Activated naive CD8-positive, alpha-beta T cell treated with anti-CD3 and anti-CD28 coated beads for 36 hours (primary cell): ENCODE results near the gene CPNE4. TPM values are rescaled to one million over a fixed set of nuclear protein-coding genes. Genes with fewer than 3 reads are reported as not detected.

Source experiments
- DNase-seq: peaks from one replicate; pipeline ENCODE4 v3.0.0; 2021
- H3K27ac Mint-ChIP-seq: one replicate; pipeline ENCODE4 v1.8.0; 2022; ENCODE audit warnings: mild to moderate bottlenecking, moderate library complexity, mixed read lengths
- H3K27me3 Mint-ChIP-seq: one replicate; pipeline ENCODE4 v1.8.0; 2022; ENCODE audit warnings: mild to moderate bottlenecking, mixed read lengths
- H3K36me3 Mint-ChIP-seq: one replicate; pipeline ENCODE4 v1.8.0; 2021; ENCODE audit warnings: mild to moderate bottlenecking, mixed read lengths
- H3K4me1 Mint-ChIP-seq: one replicate; pipeline ENCODE4 v1.8.0; 2021; ENCODE audit warnings: mixed read lengths
- H3K4me3 Mint-ChIP-seq: one replicate; pipeline ENCODE4 v1.8.0; 2022; ENCODE audit warnings: mild to moderate bottlenecking, moderate library complexity, mixed read lengths
- H3K9me3 Mint-ChIP-seq: one replicate; pipeline ENCODE4 v1.8.0; 2022; ENCODE audit warnings: mixed read lengths
- total RNA-seq, 2 experiments: library from RNA; stranded (reverse); gene quantifications; one replicate each; pipeline ENCODE4 v1.2.3, GENCODE V29; 2021

Gene CPNE4
- total RNA-seq, 2 experiments from 2014 or later, result not detected

DNA sequence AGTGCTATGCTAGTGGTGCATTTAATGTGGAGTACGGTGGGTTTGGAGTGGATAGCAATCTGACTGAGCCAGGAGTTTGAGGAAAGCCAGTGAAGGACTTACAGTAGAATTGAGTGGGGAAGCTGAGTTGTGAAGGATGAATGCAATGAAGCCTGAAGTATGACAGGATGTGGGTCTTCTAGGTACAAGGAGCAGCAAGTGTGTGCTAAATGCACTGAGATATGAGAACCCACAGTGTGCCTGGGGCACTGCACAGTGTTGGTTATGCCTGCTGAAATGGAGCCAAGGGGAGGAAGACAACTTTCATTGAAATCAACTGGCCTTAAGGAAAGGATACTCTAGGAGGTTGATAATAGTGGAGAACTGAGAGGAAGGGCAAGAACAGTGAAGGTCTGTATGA, 426.5 kb downstream of the CPNE4 start:
- Mint-ChIP-seq H3K4me3 (no peak overlapping the region), H3K9me3 (no peaks in the 10 kb centered on the region), H3K27me3 (peaks cover 22% of the 10 kb centered on the region), H3K27ac (no peak overlapping the region), H3K36me3 (no peaks in the 10 kb centered on the region), H3K4me1 (no peaks in the 10 kb centered on the region)
- DNase-seq, result no peak

DNA sequence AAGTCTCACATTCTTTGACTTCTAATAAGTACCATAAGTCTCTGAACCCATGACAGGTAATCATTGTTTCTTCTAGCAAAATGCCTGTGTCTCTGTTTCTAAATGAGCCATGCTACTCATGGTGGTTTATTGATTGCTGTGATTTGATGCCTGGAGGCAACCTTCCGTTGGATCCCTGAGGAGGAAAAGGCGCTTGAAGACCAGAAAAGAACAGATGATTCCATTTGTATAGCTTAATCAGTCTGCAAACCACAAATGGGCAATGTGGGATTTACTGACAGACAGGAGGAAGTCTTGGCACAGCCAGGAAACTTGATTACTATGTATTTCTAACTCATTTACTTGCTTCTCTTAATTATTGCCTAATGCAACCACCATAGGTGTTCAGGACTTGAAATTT, 428.9 kb downstream of the CPNE4 start:
- H3K4me3 Mint-ChIP-seq, result no peak overlapping the region
- H3K27ac Mint-ChIP-seq, result no peak overlapping the region
- no peaks in the 10 kb centered on the region for H3K36me3 Mint-ChIP-seq
- peaks cover 22% of the 10 kb centered on the region for H3K27me3 Mint-ChIP-seq
- no peaks in the 10 kb centered on the region for H3K9me3 Mint-ChIP-seq
- no peak for DNase-seq
- no peaks in the 10 kb centered on the region for H3K4me1 Mint-ChIP-seq

DNA sequence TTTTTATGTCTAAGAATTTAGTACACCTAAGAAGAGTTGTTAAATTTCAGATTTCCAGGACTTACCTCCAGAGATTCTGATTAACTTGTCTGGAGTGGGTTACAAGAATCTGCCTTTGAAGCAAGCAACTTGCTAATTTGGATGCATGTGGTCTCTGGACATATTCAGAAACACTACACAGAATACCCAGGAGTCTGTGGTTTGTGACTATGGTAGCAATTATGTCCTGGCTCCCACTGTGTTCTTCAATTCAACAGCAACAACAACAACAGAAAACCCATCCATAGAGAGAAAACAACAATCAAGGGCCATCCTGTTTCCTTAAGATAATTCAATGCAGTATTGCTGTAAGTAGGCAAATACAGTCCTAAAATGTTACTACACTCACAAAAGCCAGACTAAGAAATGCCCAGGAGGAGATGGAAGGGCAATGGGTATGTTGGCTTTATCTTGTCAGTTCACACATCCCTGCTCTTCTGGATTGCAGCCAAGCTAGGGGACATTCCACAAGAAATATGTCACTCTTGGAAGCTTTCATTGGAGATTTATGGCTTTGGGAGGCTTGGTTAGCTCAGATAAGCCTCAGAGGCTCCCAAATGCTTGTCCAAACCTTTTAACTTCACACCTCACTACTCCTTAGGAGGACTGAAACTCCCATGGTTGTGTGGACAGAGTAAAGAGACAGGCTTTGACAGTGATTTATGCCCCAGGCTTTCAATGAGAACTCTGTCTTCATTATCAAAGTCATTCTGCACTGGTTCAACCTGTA, 432.6 kb downstream of the CPNE4 start:
- Mint-ChIP-seq H3K27me3 (peaks cover 27% of the 10 kb centered on the region), H3K36me3 (no peaks in the 10 kb centered on the region), H3K27ac (no peak overlapping the region), H3K4me3 (no peak overlapping the region), H3K9me3 (no peaks in the 10 kb centered on the region), H3K4me1 (no peaks in the 10 kb centered on the region)
- DNase-seq, result no peak

DNA sequence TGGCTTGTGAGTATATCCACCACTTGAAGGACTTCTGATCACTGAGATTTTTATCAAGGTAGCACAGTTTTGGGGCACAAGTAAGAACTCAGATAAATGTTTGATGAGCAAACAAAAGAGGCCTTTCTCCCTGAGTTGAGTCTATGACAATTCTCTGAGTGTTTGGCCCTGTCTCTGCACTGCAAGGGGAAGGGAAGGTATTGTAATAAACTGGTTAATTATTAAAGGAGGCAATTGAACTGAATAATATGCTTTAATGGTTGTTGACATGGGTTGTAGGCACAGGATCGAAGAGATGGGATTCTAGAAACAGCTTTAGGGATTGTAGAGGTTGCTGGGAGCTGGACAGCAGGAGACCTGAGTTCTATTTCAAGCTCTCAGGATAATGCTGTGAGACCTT, 437.0 kb downstream of the CPNE4 start:
- no peaks in the 10 kb centered on the region for H3K9me3 Mint-ChIP-seq
- no peak overlapping the region for H3K4me3 Mint-ChIP-seq
- no peaks in the 10 kb centered on the region for H3K4me1 Mint-ChIP-seq
- H3K27ac Mint-ChIP-seq, result no peak overlapping the region
- no peak for DNase-seq
- no peaks in the 10 kb centered on the region for H3K36me3 Mint-ChIP-seq
- peaks cover 28% of the 10 kb centered on the region for H3K27me3 Mint-ChIP-seq

DNA sequence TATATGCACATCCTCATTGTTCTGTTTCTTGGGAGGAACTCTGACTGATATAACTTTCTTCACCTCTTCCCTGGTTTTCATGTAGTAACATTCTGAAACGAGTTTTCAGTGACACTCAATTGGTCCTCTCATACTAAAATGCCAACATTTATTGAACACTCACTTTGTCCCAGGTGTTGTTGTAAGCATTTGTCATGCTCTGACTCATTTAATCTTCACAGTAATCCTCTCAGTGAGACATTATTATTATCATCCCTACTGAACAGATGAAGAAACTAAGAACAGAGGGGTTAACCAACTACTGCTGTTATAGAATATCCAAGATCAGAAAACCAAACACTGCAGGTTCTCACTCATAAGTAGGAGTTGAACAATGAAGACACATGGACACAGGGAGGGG, 437.9 kb downstream of the CPNE4 start:
- no peaks in the 10 kb centered on the region for H3K9me3 Mint-ChIP-seq
- no peak for DNase-seq
- H3K4me1 Mint-ChIP-seq, result no peaks in the 10 kb centered on the region
- H3K27ac Mint-ChIP-seq, result no peak overlapping the region
- H3K4me3 Mint-ChIP-seq, result no peak overlapping the region
- peaks cover 28% of the 10 kb centered on the region for H3K27me3 Mint-ChIP-seq
- H3K36me3 Mint-ChIP-seq, result no peaks in the 10 kb centered on the region

DNA sequence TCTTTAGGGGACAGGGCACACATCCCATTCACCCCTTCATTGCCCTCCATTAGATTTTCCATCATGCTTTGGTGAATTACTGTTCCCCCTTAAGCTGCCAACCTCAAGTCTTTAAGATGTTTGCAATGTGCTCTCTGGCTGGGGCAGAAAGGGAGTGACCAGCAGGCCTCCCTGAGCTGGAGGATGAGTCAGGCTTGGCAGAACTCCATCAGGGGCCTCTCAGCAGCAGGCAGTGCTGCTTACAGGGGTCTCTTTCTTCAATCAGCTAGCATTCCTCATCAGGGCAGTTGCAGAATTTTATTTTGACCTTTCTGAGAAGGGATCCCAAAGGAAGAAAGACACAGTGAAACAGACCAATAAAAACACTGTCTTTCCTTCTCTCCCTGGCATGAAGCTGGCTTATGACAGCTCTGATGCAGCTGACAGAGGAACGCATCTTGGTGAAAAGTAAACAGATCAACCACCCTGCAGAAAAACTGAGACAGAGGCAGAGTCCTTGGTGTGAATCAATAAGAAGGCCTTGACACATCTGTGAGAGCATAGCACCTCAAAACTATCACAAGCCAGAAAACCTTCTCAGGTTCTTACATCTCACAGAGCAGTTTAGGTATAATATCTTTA, 443.3 kb downstream of the CPNE4 start:
- Mint-ChIP-seq H3K4me1 (no peaks in the 10 kb centered on the region), H3K4me3 (no peak overlapping the region), H3K27me3 (peaks cover 22% of the 10 kb centered on the region), H3K9me3 (no peaks in the 10 kb centered on the region), H3K36me3 (no peaks in the 10 kb centered on the region), H3K27ac (no peak overlapping the region)
- DNase-seq, result no peak

DNA sequence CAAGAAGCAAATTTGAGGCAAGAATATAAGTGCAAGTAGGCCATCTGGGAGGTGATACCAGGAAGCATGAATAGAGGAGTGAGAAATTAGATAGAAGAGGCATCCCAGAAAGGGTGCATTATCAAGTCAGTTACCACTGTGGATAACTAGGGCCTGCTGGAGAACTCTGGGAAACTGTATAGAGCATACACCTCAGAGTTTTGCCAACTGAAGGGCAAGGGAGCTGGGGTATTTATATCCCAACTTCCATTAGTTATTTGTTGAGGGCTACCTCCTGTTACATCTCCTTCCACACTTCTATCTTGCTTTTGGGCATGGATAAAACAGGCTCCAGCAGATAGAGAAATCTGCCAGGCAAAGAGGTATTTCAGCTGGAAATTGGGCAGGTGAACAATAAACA, 448.5 kb downstream of the CPNE4 start:
- Mint-ChIP-seq H3K36me3 (no peaks in the 10 kb centered on the region), H3K27me3 (peaks cover 11% of the 10 kb centered on the region), H3K4me1 (no peaks in the 10 kb centered on the region), H3K27ac (no peak overlapping the region), H3K9me3 (no peaks in the 10 kb centered on the region), H3K4me3 (no peak overlapping the region)
- DNase-seq, result no peak

DNA sequence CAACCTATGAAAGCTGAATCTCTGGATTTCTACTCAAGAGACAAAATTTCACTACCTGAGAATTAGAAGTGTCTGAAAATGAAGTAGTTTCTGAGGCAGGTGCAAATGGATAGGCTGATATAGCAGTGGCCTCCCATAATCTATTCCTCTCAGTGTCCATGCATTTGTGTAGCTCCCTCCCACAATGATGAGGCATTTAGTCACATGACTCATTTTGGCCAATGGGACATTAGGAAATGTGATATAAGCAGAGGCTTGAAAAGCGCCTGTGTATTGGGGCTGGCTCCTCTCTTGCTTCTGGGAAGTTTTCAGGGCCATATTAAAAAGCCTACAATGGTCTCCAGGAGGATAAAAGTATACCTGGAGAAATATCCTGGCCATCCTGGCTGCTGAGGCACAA, 452.4 kb downstream of the CPNE4 start:
- Mint-ChIP-seq H3K9me3 (no peaks in the 10 kb centered on the region), H3K4me1 (no peaks in the 10 kb centered on the region), H3K36me3 (no peaks in the 10 kb centered on the region), H3K4me3 (no peak overlapping the region), H3K27me3 (peaks cover 4% of the 10 kb centered on the region), H3K27ac (no peak overlapping the region)
- no peak for DNase-seq

DNA sequence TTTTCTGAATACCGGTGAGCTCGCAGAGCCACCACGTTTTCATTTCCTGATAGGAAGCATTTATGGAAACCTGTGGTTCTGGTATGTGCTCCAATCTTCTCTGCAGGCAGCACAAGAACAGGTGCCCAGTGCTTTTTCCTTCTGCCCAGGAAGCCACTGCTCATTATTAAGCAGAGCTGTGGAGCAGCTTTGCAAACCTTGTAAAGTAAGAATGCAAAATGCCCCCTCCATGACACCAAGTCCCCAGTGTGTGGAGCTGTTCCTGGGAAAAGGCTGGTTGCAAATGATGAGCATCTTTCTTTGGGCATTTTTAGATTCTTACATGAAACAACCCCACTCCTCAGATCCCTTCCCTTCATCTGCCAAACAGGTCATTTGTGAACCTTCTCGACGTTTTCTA, 466.4 kb downstream of the CPNE4 start:
- no peaks in the 10 kb centered on the region for H3K9me3 Mint-ChIP-seq
- peaks cover 18% of the 10 kb centered on the region for H3K27me3 Mint-ChIP-seq
- H3K36me3 Mint-ChIP-seq, result no peaks in the 10 kb centered on the region
- no peak overlapping the region for H3K27ac Mint-ChIP-seq
- no peak overlapping the region for H3K4me3 Mint-ChIP-seq
- no peaks in the 10 kb centered on the region for H3K4me1 Mint-ChIP-seq
- DNase-seq, result no peak

DNA sequence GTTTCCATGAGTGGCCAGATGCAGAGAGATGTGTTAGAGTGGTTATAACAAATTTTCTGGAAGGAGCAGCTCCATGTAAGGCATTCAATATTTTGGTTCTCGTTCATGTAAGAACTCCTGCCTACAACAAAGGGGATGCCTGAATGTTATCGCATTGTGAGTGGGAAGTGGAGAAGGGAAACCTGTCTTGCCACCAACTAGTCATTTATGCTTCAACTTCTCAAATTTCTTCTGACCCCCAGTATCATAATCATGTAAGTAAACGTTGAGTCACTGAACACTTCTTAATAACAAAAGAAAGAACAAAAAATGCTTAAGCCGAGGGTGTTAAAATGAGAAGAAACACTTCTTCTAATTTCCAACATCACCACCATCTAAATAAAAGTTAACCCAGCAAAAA, 470.0 kb downstream of the CPNE4 start:
- DNase-seq, result no peak
- Mint-ChIP-seq H3K9me3 (no peaks in the 10 kb centered on the region), H3K4me1 (no peaks in the 10 kb centered on the region), H3K27ac (no peak overlapping the region), H3K4me3 (no peak overlapping the region), H3K27me3 (peaks cover 32% of the 10 kb centered on the region), H3K36me3 (no peaks in the 10 kb centered on the region)

DNA sequence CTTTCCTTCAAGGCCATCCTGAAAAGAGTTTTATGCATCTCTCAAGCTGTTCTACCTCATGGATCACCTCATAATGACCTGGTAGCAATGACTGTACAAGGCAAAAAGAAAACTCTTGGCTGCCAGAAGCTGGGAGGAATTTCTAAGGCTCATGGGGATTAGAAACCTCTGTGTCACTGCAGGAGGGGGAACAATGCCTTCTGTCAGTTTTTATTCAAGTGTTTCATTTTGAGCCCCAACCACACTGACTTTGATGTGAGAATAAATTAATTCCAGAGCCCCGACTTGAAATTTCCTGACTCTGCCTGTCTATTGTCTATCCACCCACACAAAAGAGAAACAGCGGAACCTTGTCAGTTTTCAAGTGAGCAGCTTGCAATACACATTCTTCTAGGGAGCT, 473.3 kb downstream of the CPNE4 start:
- no peak overlapping the region for H3K27ac Mint-ChIP-seq
- H3K27me3 Mint-ChIP-seq, result peaks cover 48% of the 10 kb centered on the region
- H3K36me3 Mint-ChIP-seq, result no peaks in the 10 kb centered on the region
- no peaks in the 10 kb centered on the region for H3K9me3 Mint-ChIP-seq
- no peaks in the 10 kb centered on the region for H3K4me1 Mint-ChIP-seq
- DNase-seq, result no peak
- H3K4me3 Mint-ChIP-seq, result no peak overlapping the region

DNA sequence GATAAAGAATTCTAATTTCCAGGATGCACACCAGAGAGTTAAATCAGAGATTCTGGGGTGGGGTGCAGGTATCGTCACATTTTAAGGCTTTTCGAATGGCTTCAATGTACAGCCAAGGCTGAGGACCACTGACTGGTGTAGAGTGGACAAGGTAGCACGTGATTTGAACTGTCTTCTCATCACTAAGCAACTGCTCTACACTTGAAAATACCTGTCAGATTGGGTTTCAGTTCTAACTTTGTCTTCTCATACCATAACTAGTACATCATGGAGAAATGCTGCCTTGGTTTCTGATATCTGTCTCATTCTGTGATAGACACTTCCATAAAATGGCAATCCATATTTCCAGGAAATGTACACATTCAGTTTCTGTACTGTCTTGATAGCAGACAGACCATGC, 474.0 kb downstream of the CPNE4 start:
- Mint-ChIP-seq H3K27me3 (peaks cover 48% of the 10 kb centered on the region), H3K4me3 (no peak overlapping the region), H3K36me3 (no peaks in the 10 kb centered on the region), H3K4me1 (no peaks in the 10 kb centered on the region), H3K9me3 (no peaks in the 10 kb centered on the region), H3K27ac (no peak overlapping the region)
- DNase-seq, result no peak

DNA sequence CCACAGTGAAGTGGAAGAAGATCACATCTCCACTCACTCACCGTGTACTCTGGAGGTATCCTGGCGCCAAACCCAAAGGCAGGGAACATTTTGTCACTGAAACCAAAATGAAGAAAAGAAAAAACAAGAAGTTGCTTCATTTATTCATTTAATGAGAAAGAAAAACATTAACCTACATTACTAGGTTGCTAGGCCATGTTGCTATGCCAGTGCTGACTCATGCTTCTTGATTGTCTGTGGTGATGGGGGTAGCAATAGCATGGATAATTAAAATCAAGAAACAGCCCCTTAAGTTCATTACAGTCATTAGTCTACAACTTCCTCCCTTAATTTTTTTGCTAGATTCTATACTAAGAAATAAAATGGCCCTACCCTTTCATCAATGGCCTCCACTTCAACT, 479.4 kb downstream of the CPNE4 start:
- Mint-ChIP-seq H3K27ac (no peak overlapping the region), H3K36me3 (no peaks in the 10 kb centered on the region), H3K9me3 (no peaks in the 10 kb centered on the region), H3K27me3 (peaks cover 37% of the 10 kb centered on the region), H3K4me3 (no peak overlapping the region), H3K4me1 (peaks cover 5% of the 10 kb centered on the region)
- no peak for DNase-seq

DNA sequence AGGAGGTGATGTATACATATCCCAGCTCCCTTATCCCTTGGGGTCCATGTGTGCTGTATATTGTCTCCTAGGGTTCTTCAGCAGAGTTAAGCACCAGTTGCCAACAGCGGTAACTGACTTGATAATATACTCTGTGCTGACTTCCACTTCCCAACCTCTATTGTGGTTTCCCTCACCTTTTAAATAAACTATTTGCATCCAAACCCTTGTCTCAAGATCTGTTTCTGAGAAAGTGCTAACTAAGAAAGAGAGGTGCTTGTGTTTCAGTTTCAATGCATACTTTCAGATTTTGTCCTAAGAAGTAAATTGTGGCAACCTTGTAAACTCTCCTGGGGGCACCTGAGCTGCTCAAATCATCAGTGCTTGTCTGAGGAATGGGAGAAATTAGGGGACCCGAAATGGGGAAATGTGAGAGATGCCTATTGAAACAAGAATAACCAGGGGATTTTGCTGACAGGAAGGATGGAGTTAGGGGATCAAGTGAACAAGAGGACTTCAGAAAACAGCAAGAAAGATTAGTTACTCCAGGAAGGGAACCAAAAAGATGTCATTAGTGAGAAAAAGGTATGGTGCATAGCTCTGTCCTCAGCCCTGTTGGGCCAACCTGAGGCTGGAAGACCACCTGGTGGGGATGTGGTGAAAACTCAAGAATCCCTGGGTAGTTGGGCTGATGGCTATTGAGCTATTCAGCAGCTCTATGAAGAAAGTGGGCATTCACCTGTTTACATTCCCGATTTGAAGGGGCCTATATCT, 481.1 kb downstream of the CPNE4 start:
- Mint-ChIP-seq H3K27ac (no peak overlapping the region), H3K9me3 (no peaks in the 10 kb centered on the region), H3K4me3 (no peak overlapping the region), H3K27me3 (peaks cover 27% of the 10 kb centered on the region), H3K4me1 (peaks cover 5% of the 10 kb centered on the region), H3K36me3 (no peaks in the 10 kb centered on the region)
- DNase-seq, result no peak

DNA sequence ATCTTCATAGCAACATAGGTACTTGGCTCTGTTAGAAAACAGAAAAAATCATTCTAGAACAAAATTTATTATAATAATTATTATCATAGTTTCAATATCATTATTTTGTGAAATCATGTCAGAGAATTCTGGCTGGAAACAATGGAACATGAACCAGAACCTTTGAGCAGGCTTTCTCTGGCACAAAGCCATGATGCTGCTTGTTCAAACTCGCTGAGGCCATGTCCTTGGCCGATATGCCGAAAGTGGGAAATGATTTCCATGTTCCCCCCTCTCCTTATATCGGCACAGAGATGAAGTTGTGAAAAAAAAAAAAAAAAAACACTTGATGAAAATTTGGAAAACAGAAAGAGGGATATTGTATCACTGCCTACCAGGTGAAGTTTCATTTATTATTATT, 483.1 kb downstream of the CPNE4 start:
- Mint-ChIP-seq H3K4me1 (peaks cover 5% of the 10 kb centered on the region), H3K4me3 (no peak overlapping the region), H3K27ac (no peak overlapping the region), H3K9me3 (no peaks in the 10 kb centered on the region), H3K36me3 (no peaks in the 10 kb centered on the region), H3K27me3 (peaks cover 20% of the 10 kb centered on the region)
- DNase-seq, result no peak
